Smooth muscle cell of the brain vasculature (primary cell): ENCODE data around the gene BAZ1A.

ENCODE experiments used
- DNase-seq: peaks from one replicate; pipeline ENCODE4 v3.0.0-alpha.2; 2012; ENCODE audit warnings: low read depth, low spot score

The BAZ1A gene

GRCh38 chr14:34875031-34875922 lies at the start of gene BAZ1A:
Gene BAZ1A, minus strand, starts transcription at chr14:34875360. Its CDS starts 756 bp downstream, at chr14:34874604.
- no peak for DNase-seq

DNA sequence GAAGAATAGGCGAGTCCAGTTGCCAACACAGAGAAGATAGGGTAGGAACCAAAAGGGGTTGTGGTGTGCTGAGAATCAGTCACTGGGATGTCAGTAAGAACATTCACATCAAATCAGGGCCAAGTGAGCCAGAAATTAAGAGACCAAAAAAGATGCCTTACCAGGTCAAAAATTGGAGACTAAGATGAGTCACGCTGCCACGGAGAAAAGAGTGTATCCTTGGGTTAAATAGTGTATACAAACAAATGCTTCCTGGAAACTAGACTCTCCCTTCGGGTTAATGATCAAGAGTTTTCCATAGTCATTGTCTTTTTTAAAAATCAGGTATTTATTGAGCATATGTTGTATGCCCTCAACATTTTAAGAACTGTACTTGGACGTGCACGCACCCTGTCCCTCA lies 45.2 kb upstream of the BAZ1A start:
- no peak for DNase-seq

DNA sequence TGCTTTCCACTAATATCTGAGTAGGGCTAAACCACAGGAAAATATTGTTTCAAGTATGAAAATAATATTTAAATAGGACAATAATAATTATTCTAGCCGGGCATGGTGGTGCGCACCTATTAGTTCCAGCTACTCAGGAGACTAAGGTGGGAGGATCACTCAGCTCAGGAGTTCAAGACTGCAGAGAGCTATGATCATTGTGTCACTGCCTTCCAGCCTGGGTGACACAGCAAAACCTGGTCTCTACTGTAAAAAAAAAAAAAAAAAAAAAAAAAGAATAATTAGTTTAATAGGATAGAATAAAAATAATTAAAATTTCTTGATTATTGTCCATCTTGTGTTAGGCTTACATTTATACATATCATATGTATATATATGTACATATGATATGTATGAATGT lies 38.5 kb upstream of the BAZ1A start:
- no peak for DNase-seq

- no peak for DNase-seq
Measured at GRCh38 chr14:34912966-34913365, 37.8 kb upstream of the BAZ1A start.

- DNase-seq, result no peak
Measured at GRCh38 chr14:34912182-34912581, 37.0 kb upstream of the BAZ1A start.

DNA sequence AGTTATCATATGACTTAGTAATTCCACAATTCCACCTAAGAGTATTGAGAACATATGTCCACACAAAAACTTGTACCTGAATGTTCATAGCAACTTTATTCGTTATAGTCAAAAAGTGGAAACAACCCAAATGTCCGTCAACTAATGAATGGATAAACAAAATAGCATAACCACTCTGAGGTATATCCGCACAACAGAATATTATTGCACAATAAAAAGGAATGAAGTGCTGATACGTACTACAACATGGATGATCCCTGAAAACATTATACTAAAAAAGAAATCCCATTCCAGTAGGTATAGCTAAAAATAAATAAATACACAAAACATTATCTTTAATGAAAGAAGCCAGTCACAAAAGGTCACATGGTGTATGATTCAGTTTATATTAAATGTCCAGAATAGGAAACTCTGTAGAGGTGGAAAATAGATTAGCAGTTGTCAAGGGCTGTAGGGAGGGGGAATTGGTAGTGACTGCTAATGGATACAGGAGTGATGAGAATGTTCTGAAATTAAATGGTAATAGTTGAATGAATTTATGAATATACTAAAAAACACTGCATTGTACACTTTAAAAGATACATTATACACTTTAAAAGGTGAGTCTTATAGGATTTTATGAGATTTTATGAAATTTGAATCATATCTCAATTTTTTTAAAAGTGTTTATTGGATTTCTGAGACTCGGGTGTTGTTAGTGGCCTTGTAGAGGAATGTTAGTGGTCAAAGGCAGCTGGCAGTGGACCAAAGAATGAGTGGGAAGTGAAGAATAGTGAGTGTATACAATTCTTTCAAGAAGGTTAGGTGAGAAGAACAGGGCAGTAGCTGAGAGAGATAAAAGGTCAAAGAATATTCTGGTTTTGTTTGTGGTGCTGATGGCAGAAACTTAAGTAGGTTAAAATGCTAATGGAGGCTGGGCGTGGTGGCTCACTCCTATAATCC lies 36.3 kb upstream of the BAZ1A start:
- DNase-seq, result no peak

- DNase-seq, result no peak
Measured at GRCh38 chr14:34906287-34906686, 31.1 kb upstream of the BAZ1A start.

DNA sequence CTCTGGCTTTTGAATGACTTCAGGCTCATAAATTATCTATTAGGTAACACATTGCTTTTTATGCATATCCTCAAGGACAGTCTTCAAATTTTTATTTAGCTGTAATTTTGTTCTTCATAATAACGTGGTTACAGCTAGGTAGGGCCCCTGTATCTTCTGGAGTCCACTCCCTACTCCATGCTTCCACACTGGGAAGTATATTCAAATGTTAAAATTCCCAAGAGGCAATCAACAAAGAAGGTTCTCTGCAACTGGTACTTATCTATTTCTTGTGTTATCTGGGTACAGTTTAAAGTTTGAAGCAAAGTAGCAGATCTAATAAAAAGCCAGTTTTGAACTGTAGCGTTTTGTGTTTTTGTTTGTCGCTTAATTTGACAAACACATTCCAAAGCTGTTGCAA lies 20.1 kb upstream of the BAZ1A start:
- no peak for DNase-seq

- no peak for DNase-seq
Measured at GRCh38 chr14:34890937-34891336, 15.8 kb upstream of the BAZ1A start.

GRCh38 chr14:34888186-34888585 lies 13.0 kb upstream of the BAZ1A start:
- DNase-seq, result no peak

DNA sequence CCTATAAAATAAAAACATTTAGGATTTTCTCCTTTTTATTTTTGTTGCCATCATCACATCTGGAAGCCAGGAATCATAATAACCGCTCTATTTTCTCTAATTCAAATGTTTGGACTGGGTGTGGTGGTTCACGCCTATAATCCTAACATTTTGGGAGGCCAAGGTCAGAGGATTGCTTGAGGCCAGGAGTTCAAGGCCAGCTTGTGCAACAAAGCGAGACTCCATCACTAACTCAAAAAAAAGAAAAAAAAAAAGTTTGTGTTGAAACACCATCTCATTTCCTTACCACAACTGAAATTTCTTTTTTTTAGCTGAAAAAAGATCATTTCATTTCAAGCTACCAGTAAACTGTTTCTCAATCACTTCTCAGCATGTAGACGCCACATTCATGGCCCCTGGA lies 8.8 kb upstream of the BAZ1A start:
- no peak for DNase-seq

GRCh38 chr14:34874386-34875030 lies 652 bp downstream of the BAZ1A start:
- DNase-seq, result no peak

DNA sequence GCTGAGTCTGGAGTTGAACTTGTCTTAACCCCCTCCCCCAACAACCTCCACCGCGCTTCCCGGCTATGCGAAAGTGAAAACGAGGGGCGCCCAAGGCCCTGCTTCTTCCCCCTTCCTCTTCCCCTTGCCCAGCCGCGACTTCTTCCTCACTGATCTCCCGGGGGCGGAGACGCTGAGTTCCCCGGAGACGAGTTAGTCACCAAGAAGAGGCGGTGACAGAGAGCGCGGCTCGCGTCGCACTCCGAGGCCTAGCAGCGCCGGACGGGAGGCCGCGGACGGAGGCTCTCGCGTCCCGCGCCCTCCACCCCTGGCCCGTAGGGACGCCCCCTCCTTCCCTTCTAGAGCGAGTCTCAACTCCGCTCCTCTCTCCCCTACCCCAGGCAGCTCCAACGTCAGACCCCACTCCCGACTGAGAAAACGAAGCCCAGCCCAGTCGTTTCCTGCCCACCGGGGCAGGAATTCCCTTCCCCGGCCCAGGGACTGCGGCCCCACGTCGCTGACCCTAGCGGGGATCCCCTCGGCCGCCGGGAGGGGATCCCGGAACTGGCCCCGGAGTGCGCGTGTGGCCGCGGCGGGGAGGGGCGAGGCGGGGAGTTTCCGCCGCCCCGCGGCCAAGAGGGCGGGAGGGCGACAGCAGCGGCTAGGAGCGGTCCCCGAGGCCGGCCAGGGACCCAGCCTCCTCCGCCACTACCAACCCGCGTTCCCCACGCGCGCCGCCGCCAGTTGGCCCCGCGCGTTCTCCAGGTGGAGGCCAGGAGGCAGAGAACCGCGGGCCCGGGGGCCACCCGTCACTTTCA lies 1.4 kb downstream of the BAZ1A start:
- no peak for DNase-seq

DNA sequence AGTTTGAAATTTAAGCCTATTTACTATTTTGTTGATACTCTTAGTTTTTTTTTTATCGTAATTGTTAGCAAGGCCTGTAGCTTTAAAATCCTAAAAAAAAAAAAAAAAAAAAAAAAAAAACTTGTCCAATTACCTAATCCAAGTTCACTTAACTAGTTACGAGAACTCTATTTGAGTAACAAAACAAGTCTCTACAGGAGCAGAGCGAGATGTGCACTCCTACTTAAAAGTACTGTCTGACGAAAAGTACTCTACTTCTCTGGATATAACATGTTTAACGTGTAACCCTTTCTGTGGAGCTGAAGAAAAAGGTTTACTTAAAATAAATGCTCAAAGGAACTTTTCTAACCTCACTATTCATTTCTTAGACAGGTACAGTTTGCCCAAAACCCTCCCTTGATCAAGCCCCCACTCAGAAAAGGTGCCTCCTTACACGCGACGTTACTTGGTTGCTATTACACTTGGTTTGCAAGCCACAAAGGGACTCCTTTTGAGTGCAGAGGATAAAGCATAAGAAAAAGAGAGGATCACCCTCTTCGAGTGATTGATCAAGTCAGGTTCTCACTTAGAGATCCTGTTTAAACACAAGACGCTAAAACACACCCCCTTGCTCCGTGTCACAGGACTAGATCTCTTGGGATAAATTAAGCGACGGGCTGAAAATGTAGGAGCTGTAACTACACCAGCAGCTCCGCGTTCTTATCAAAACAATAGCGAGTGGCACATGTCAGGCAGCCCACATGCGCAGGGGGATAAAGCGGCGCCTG lies 2.2 kb downstream of the BAZ1A start:
- no peak for DNase-seq

GRCh38 chr14:34867199-34867598 lies 8.0 kb downstream of the BAZ1A start:
- no peak for DNase-seq

DNA sequence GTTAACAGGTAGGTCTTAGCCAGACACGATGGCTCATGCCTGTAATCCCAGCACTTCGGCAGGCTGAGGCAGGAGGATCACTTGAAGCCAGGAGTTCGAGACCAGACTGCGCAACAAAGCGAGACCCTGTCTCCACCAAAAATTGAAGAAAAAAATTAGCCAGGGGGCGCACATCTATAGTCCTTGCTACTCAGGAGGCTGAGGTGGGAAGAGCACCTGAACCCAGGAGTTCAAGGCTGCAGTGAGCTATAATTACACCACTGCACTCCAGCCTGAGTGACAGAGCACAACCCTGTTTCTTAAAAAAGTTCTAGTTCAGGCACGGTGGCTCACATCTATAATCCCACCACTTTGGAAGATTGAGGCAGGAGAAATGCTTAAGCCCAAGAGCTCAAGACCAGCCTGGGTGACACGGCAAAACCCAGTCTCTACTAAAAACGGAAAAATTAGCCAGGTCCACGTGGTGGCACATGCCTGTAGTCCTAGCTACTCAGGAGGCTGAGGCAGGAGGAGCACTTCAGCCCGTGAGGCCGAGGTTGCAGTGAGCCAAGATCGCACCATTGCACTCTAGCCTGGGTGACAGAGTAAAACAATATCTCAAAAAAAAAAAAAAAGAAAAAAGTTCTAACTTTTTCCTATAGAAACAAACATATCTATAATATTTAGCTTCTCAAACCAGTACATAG lies 9.1 kb downstream of the BAZ1A start:
- DNase-seq, result no peak

DNA sequence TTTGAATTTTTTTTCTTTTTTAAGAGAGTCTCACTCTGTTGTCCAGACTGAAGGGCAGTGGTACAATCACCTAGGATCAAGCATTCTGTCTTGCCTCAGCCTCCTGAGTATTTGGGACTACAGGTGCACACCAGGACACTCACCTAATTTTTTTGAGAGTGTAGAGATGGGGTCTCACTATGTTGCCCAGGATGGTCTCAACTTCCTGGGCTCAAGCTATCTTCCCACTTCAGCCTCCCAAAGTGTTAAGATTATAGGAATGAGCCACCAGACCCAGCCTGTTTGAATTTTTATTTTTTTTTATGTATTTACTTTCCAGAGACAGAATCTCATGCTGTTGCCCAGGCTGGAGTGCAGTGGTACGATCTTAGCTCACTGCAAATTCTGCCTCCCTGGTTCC lies 11.3 kb downstream of the BAZ1A start:
- DNase-seq, result no peak

DNA sequence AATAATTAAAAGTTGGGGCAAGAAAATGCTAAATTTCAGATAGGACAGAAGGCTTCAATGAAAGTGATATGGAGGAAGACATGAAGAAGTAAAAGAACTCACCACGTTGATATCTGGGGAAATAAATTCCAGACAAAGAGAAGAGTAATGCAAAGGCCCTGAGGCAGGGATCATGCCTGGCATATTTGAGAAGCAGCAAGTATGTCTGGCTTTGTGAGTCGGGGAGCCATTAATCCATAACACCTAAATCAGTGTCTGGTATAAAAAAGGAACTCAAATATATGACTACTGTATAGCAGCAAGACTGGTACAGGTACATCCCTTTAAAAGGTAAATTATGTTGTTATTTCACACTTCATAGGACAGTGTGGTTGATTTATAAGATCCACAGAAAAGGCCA lies 16.4 kb downstream of the BAZ1A start:
- DNase-seq, result no peak

GRCh38 chr14:34857689-34858449 lies 17.3 kb downstream of the BAZ1A start:
- no peak for DNase-seq
